GM20431 (cell line): ENCODE data around the gene PPIL4.
"Not testable (repeated sequence)": the region's sequence is repeated elsewhere in the genome, so short reads cannot be mapped to it uniquely, and the experiment has no call there.

Source experiments
- in situ Hi-C: fragments of 300-500 bp; cut with MseI, MboI; formaldehyde crosslinking; loops from one replicate; pipeline ENCODE4 v1.15.0; 2020; ENCODE audit warnings: low sequenced_read_pairs; ENCODE audit not compliant: unreplicated experiment

The PPIL4 gene

GRCh38 chr6:149463781-149464180 is 82.1 kb downstream of the PPIL4 start:
- in situ Hi-C loops: no loop called here

- in situ Hi-C loops: not testable (repeated sequence)
Observed at GRCh38 chr6:149462712-149463111, 83.1 kb downstream of the PPIL4 start.

GRCh38 chr6:149461670-149462069 is 84.2 kb downstream of the PPIL4 start:
- in situ Hi-C loops: no loop called here

GRCh38 chr6:149460249-149460648 is 85.6 kb downstream of the PPIL4 start:
- in situ Hi-C loops: not testable (repeated sequence)

GRCh38 chr6:149459761-149460160 is 86.1 kb downstream of the PPIL4 start:
- in situ Hi-C loops: no loop called here

GRCh38 chr6:149458806-149459205 is 87.0 kb downstream of the PPIL4 start:
- in situ Hi-C loops: no loop called here

- in situ Hi-C loops: no loop called here
Observed at GRCh38 chr6:149458196-149458595, 87.6 kb downstream of the PPIL4 start.

GRCh38 chr6:149457316-149457884 is 88.4 kb downstream of the PPIL4 start:
- in situ Hi-C loops: no loop called here

- in situ Hi-C loops: no loop called here
Observed at GRCh38 chr6:149456311-149457021, 89.4 kb downstream of the PPIL4 start.

- in situ Hi-C loops: no loop called here
Observed at GRCh38 chr6:149455031-149455732, 90.7 kb downstream of the PPIL4 start.
